K562 (cell line): ENCODE measurements around the gene ZBTB32. TPM values are rescaled to one million over a fixed set of nuclear protein-coding genes. Genes with fewer than 3 reads are reported as not detected.

Experiments
- ARHGAP35 ChIP-seq: fragments of 450-650 bp; IDR thresholded peaks from 2 replicates; pipeline ENCODE4 v1.6.1; 2018; ENCODE audit not compliant: partially characterized antibody
- CEBPB ChIP-seq: fragments of 450-650 bp; IDR thresholded peaks from 2 replicates; pipeline ENCODE4 v1.6.1; 2016; ENCODE audit warnings: missing genetic modification characterization, missing compliant biosample characterization
- DMBX1 ChIP-seq: fragments of 250-450 bp; sonication (Bioruptor Pico); IDR thresholded peaks from 2 replicates; pipeline ENCODE4 v1.8.0; 2022; ENCODE audit warnings: inconsistent platforms, mild to moderate bottlenecking, moderate library complexity, borderline replicate concordance
- DPF2 ChIP-seq: fragments of 450-650 bp; IDR thresholded peaks from 2 replicates; pipeline ENCODE4 v1.6.1; 2016
- FOXK2 ChIP-seq, 2 experiments: fragments of 450-650 bp; IDR thresholded peaks in 1 of 2; conservative IDR thresholded peaks in 1 of 2; 2 replicates each; pipeline ENCODE4 v1.6.1; 2016; ENCODE audit warnings: low read depth in 2 of 2, mild to moderate bottlenecking in 1 of 2
- GATAD2A ChIP-seq: fragments of 450-650 bp; IDR thresholded peaks from 2 replicates; pipeline ENCODE4 v1.6.1; 2017
- HNRNPL ChIP-seq: fragments of 200-400 bp; formaldehyde crosslinking; IDR thresholded peaks from 2 replicates; pipeline ENCODE4 v1.6.1; 2017; ENCODE audit warnings: low read depth, mild to moderate bottlenecking, low read length
- RBBP5 ChIP-seq: fragments of 200-600 bp; sonication (generic); IDR thresholded peaks from 2 replicates; pipeline ENCODE4 v1.6.1; 2012; ENCODE audit warnings: borderline replicate concordance, mild to moderate bottlenecking, low read length, control low read depth, inconsistent platforms; ENCODE audit not compliant: insufficient read depth, poor library complexity, severe bottlenecking
- RNF2 ChIP-seq: sonication (generic); IDR thresholded peaks from 2 replicates; pipeline ENCODE4 v1.6.1; 2016
- SIRT6 ChIP-seq: IDR thresholded peaks from one replicate; pipeline ENCODE4 v1.6.1; 2012; ENCODE audit warnings: low read depth, mild to moderate bottlenecking, control low read depth, inconsistent platforms, low read length, moderate library complexity
- SMARCB1 ChIP-seq: IDR thresholded peaks from 2 replicates; pipeline ENCODE4 v1.6.1; 2011; ENCODE audit warnings: improper control_type of control experiment, low read depth; ENCODE audit not compliant: insufficient read length
- TBP ChIP-seq: optimal IDR thresholded peaks from 2 replicates; pipeline ENCODE3; 2011; ENCODE audit warnings: low read depth, low read length, improper control_type of control experiment
- ZC3H11A ChIP-seq: IDR thresholded peaks from 2 replicates; pipeline ENCODE4 v1.6.1; 2012; ENCODE audit warnings: low read depth, low read length, improper control_type of control experiment
- ZC3H4 ChIP-seq: sonication (generic); formaldehyde crosslinking; IDR thresholded peaks from 2 replicates; pipeline ENCODE4 v1.9.0; 2021; ENCODE audit warnings: missing genetic modification reagents, borderline replicate concordance
- polyA plus RNA-seq, 8 experiments: library from polyadenylated mRNA; depleted of rRNA in 4 of 8; stranded (reverse) in 5 of 8; unstranded in 3 of 8; fragments of >200 nt; fragmentation: Nextera tagmentation in 2 of 8; fragmentation: Illumina TruSeq in 1 of 8; extraction: Ambion mirVana in 2 of 8; extraction: Trizol in 1 of 8; gene quantifications; 2 replicates each; pipeline versions ENCODE4 v1.2.1 to v1.2.3, GENCODE V29; 2011 to 2014; ENCODE audit warnings: inconsistent platforms in 1 of 8, missing spikeins in 1 of 8
- total RNA-seq, 7 experiments: library from RNA; depleted of rRNA in 6 of 7; stranded (reverse); fragments of >200 nt in 6 of 7; fragmentation: Illumina TruSeq in 2 of 7; extraction: Trizol in 2 of 7; gene quantifications; 2 replicates each; pipeline versions ENCODE4 v1.2.1 to v1.2.3, GENCODE V29; 2011 to 2021; ENCODE audit warnings: low replicate concordance in 1 of 7
- TF ChIP-seq, protein P1 (sequence below), 2 experiments: IDR thresholded peaks; 2 replicates each; pipeline ENCODE4 v1.6.1; 2012; ENCODE audit warnings: improper control_type of control experiment in 2 of 2, low read depth in 2 of 2, low read length in 2 of 2, borderline replicate concordance in 1 of 2
- TF ChIP-seq, protein P2 (sequence below), 3 experiments: fragments of 200-800 bp in 1 of 3; fragments of 250-450 bp in 1 of 3; fragments of 450-650 bp in 1 of 3; sonication (Bioruptor Pico) in 1 of 3; sonication (Bioruptor generic) in 1 of 3; formaldehyde crosslinking in 1 of 3; IDR thresholded peaks; 2 replicates each; pipeline versions ENCODE4 v1.6.1 to v1.8.0; 2016 to 2022; ENCODE audit warnings: mild to moderate bottlenecking in 2 of 3, missing genetic modification characterization in 2 of 3, missing compliant biosample characterization in 1 of 3, moderate library complexity in 1 of 3

ZBTB32 gene
- total and polyA plus RNA-seq, 9 of the 15 experiments (the other 6 are each of a cell fraction or from before 2014, with no cell fraction given): 0.20 TPM; not detected in 8

DNA sequence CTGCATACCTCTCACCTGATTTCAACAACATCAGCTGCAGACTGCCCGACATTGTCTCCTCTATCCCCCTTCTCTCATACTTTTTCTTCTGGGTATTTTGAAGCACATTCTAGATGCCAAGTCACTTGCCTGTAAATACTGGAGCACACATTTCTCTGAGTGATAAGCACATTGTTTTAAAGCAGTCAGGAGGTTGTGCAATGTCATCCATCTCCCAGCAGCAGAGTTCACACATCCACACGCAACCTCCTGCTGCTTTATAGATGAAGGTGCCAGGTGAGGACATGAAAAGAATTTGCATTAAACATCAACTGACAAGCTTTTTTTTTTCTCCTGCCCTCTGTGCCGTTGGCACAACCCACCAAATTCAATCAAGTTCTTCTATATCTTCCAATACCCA, 32.5 kb upstream of the ZBTB32 start (continued):
- TF ChIP-seq, protein P1, sequence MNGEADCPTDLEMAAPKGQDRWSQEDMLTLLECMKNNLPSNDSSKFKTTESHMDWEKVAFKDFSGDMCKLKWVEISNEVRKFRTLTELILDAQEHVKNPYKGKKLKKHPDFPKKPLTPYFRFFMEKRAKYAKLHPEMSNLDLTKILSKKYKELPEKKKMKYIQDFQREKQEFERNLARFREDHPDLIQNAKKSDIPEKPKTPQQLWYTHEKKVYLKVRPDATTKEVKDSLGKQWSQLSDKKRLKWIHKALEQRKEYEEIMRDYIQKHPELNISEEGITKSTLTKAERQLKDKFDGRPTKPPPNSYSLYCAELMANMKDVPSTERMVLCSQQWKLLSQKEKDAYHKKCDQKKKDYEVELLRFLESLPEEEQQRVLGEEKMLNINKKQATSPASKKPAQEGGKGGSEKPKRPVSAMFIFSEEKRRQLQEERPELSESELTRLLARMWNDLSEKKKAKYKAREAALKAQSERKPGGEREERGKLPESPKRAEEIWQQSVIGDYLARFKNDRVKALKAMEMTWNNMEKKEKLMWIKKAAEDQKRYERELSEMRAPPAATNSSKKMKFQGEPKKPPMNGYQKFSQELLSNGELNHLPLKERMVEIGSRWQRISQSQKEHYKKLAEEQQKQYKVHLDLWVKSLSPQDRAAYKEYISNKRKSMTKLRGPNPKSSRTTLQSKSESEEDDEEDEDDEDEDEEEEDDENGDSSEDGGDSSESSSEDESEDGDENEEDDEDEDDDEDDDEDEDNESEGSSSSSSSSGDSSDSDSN (IDR thresholded peaks at IDR 0.05; ENCODE audit: borderline replicate concordance in 1 of 2, low read depth in 2 of 2, low read length in 2 of 2): no peak
- TF ChIP-seq ARHGAP35 (no peak), CEBPB (tag) (peak; percentile 99), RNF2 (peak; percentile 48; the same call in 1 of the 2 replicates), ZC3H11A (no peak), SIRT6 (no peak), GATAD2A (no peak), HNRNPL (no peak), ZC3H4 (CRISPR knock-in tag) (no peak), FOXK2 (conservative IDR thresholded peaks at IDR 0.05 in 1 of 2, IDR thresholded peaks at IDR 0.05 in 1 of 2; ENCODE audit: low read depth in 2 of 2) (peak; percentile 85 to 90), SMARCB1 (no peak), TBP (peak; percentile 12), DPF2 (peak; percentile 98), RBBP5 (no peak), DMBX1 (CRISPR knock-in tag) (peak; percentile 48; the same call in 1 of the 2 replicates)
- TF ChIP-seq, protein P2, sequence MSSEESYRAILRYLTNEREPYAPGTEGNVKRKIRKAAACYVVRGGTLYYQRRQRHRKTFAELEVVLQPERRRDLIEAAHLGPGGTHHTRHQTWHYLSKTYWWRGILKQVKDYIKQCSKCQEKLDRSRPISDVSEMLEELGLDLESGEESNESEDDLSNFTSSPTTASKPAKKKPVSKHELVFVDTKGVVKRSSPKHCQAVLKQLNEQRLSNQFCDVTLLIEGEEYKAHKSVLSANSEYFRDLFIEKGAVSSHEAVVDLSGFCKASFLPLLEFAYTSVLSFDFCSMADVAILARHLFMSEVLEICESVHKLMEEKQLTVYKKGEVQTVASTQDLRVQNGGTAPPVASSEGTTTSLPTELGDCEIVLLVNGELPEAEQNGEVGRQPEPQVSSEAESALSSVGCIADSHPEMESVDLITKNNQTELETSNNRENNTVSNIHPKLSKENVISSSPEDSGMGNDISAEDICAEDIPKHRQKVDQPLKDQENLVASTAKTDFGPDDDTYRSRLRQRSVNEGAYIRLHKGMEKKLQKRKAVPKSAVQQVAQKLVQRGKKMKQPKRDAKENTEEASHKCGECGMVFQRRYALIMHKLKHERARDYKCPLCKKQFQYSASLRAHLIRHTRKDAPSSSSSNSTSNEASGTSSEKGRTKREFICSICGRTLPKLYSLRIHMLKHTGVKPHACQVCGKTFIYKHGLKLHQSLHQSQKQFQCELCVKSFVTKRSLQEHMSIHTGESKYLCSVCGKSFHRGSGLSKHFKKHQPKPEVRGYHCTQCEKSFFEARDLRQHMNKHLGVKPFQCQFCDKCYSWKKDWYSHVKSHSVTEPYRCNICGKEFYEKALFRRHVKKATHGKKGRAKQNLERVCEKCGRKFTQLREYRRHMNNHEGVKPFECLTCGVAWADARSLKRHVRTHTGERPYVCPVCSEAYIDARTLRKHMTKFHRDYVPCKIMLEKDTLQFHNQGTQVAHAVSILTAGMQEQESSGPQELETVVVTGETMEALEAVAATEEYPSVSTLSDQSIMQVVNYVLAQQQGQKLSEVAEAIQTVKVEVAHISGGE (CRISPR knock-in tag; IDR thresholded peaks at IDR 0.05): peak in 1 of 3 experiments; percentile 64; a peak in 1 of 6 replicates
